MCF 10A (cell line): ENCODE results near the gene STMN1. TPM values are rescaled to one million over a fixed set of nuclear protein-coding genes. Genes with fewer than 3 reads are reported as not detected.

Experiments
- BruUV-seq: library from RNA; stranded (reverse); fragments of 400-500 nt; replicated peaks from 2 replicates; lab custom pipeline; 2021; lab: Mats Ljungman, UMichigan
- CTCF ChIA-PET: fragments of 300-600 bp; sonication (Branson Sonifier 250); formaldehyde crosslinking; extraction: SDS; loops from one replicate; lab custom pipeline; 2021; ENCODE audit warnings: antibody characterized with exemption, inconsistent platforms; lab: Yijun Ruan, JAX
- POLR2A ChIA-PET: fragments of 300-600, 350-650 bp; sonication (Branson Sonifier 250); formaldehyde crosslinking; extraction: SDS; loops from one replicate; lab custom pipeline; 2020; ENCODE audit warnings: antibody characterized with exemption, inconsistent platforms; lab: Yijun Ruan, JAX
- DNase-seq: peaks from one replicate; pipeline ENCODE4 v3.0.0-alpha.2; 2018; ENCODE audit not compliant: unreplicated experiment
- H3K27ac Mint-ChIP-seq: one replicate; pipeline ENCODE4 v1.8.0; 2022; ENCODE audit warnings: mild to moderate bottlenecking, low read depth, mixed read lengths; ENCODE audit not compliant: unreplicated experiment
- H3K27me3 Mint-ChIP-seq: one replicate; pipeline ENCODE4 v1.8.0; 2022; ENCODE audit warnings: mixed read lengths; ENCODE audit not compliant: insufficient read depth, unreplicated experiment
- H3K36me3 Mint-ChIP-seq: one replicate; pipeline ENCODE4 v1.8.0; 2022; ENCODE audit warnings: mild to moderate bottlenecking, moderate library complexity, mixed read lengths; ENCODE audit not compliant: insufficient read depth, unreplicated experiment
- H3K4me1 Mint-ChIP-seq: one replicate; pipeline ENCODE4 v1.8.0; 2022; ENCODE audit warnings: mixed read lengths; ENCODE audit not compliant: insufficient read depth, unreplicated experiment
- H3K4me3 Mint-ChIP-seq: one replicate; pipeline ENCODE4 v1.8.0; 2022; ENCODE audit warnings: mild to moderate bottlenecking, moderate library complexity, mixed read lengths; ENCODE audit not compliant: unreplicated experiment
- H3K9me3 Mint-ChIP-seq: one replicate; pipeline ENCODE4 v1.8.0; 2022; ENCODE audit warnings: mixed read lengths; ENCODE audit not compliant: unreplicated experiment
- intact Hi-C: fragments of 100-400 bp; cut with micrococcal nuclease; formaldehyde crosslinking; loops from 2 replicates; pipeline ENCODE4 v1.14.1; 2022
- total RNA-seq: library from RNA; stranded (reverse); gene quantifications from 2 replicates; pipeline ENCODE4 v1.2.3, GENCODE V29; 2022
- TF ChIP-seq, protein P1 (sequence below): fragments of 200-600 bp; IDR thresholded peaks from one replicate; pipeline ENCODE4 v1.8.0; 2022; ENCODE audit warnings: antibody characterized with exemption, mild to moderate bottlenecking; ENCODE audit not compliant: unreplicated experiment

The STMN1 gene
- total RNA-seq, 1 experiment from 2014 or later = 137 TPM

DNA sequence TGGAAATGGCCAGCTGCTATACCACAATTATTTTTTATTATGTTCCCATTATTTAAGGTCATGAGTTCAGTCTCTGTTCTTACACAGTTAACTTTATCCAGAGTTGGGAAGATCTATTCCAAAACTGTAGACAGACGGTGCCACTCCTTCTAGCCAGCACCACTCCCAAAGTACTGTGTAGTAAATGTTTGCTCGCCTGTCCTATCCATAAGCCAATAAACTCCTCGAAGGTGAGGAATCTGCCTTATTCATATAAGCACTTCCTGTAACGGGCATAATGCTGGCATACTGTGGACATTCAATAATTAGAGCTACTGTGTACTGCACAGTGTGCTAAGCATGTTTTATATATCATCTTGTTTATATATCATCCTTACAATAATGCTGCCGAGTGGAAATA lies 26.1 kb upstream of the STMN1 start:
- no peaks in the 10 kb centered on the region for H3K36me3 Mint-ChIP-seq
- H3K9me3 Mint-ChIP-seq = no peaks in the 10 kb centered on the region
- TF ChIP-seq, protein P1, sequence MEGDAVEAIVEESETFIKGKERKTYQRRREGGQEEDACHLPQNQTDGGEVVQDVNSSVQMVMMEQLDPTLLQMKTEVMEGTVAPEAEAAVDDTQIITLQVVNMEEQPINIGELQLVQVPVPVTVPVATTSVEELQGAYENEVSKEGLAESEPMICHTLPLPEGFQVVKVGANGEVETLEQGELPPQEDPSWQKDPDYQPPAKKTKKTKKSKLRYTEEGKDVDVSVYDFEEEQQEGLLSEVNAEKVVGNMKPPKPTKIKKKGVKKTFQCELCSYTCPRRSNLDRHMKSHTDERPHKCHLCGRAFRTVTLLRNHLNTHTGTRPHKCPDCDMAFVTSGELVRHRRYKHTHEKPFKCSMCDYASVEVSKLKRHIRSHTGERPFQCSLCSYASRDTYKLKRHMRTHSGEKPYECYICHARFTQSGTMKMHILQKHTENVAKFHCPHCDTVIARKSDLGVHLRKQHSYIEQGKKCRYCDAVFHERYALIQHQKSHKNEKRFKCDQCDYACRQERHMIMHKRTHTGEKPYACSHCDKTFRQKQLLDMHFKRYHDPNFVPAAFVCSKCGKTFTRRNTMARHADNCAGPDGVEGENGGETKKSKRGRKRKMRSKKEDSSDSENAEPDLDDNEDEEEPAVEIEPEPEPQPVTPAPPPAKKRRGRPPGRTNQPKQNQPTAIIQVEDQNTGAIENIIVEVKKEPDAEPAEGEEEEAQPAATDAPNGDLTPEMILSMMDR = no peak
- intact Hi-C loops = no loop called here
- BruUV-seq = no TSS peak
- no peak overlapping the region for H3K4me3 Mint-ChIP-seq
- no peaks in the 10 kb centered on the region for H3K4me1 Mint-ChIP-seq
- ChIA-PET CTCF (no interaction called here), POLR2A (no interaction called here)
- no peak for DNase-seq
- no peak overlapping the region for H3K27ac Mint-ChIP-seq
- peaks cover 5% of the 10 kb centered on the region for H3K27me3 Mint-ChIP-seq

DNA sequence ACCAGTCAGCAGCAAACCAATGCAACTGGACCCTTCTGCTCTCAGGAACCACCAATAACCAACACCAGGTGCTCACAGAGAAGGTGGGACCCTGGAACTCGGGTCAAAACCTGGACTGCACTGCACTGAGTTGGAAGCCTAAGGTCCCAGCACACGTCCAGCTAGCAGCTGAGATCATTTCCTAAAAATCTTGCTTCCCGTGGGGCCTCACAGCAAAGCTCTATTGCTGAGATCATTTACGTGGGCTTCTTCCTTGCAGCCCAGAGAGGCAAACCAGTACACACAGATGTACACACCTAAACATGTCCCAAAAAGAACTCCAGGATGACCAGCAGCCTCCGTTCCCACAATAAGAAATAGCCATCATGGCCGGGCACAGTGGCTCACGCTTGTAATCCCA lies 22.8 kb upstream of the STMN1 start:
- Mint-ChIP-seq H3K4me3 (no peak overlapping the region), H3K36me3 (no peaks in the 10 kb centered on the region), H3K9me3 (no peaks in the 10 kb centered on the region), H3K27ac (no peak overlapping the region), H3K27me3 (peaks cover 37% of the 10 kb centered on the region), H3K4me1 (no peaks in the 10 kb centered on the region)
- no TSS peak for BruUV-seq
- ChIA-PET CTCF (interaction anchor here (0.5 to 0.6 kb wide), 2 partner anchors 132 to 462 kb away, joined by 3 read pairs; no protein-coding TSS in a partner anchor), POLR2A (no interaction called here)
- no peak for DNase-seq
- TF ChIP-seq, protein P1 = no peak
- intact Hi-C loops = no loop called here

DNA sequence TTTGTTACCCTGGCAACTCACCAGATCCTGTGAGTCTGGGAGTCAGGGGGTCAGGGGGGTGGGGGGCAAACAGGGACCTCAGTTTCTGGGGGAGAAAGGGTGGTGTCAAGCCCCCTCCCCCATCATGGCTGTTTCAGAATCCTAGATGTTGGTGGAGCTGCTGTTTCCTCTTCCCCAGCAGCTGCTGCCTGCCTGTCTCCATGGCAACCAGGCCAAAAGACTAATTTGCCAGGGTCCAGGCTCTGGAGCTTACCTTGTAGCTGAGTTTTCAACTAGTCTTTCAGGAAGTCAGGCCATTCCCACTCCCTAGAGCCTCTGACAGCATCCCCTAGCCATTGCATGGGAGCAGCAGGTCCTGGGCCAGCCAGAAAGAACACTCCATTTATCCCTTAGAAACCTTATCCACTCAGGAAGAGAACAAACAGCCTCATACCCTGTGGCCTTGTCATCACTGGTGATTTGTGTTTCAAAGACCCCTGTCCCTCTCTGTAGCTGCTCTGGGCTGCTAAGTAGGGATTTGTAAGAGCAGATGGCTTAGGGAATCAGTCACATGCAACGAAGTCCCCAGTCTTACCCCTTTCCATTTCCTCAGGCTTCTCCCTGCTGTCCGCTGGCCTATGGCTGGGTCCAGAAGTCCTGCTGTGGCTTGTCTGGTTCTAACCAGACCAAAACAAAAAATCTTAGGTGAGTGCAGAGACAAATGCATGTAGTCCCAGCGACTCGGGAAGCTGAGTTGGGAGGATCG lies 21.5 kb upstream of the STMN1 start:
- Mint-ChIP-seq H3K9me3 (no peaks in the 10 kb centered on the region), H3K36me3 (no peaks in the 10 kb centered on the region), H3K4me1 (no peaks in the 10 kb centered on the region), H3K4me3 (no peak overlapping the region), H3K27ac (no peak overlapping the region), H3K27me3 (peaks cover 45% of the 10 kb centered on the region)
- ChIA-PET POLR2A (no interaction called here), CTCF (interaction anchor here (0.6 kb wide), 1 partner anchor 1398 kb away, joined by 4 read pairs; no protein-coding TSS in a partner anchor)
- no TSS peak for BruUV-seq
- TF ChIP-seq, protein P1 = no peak
- DNase-seq = no peak
- intact Hi-C loops = no loop called here

DNA sequence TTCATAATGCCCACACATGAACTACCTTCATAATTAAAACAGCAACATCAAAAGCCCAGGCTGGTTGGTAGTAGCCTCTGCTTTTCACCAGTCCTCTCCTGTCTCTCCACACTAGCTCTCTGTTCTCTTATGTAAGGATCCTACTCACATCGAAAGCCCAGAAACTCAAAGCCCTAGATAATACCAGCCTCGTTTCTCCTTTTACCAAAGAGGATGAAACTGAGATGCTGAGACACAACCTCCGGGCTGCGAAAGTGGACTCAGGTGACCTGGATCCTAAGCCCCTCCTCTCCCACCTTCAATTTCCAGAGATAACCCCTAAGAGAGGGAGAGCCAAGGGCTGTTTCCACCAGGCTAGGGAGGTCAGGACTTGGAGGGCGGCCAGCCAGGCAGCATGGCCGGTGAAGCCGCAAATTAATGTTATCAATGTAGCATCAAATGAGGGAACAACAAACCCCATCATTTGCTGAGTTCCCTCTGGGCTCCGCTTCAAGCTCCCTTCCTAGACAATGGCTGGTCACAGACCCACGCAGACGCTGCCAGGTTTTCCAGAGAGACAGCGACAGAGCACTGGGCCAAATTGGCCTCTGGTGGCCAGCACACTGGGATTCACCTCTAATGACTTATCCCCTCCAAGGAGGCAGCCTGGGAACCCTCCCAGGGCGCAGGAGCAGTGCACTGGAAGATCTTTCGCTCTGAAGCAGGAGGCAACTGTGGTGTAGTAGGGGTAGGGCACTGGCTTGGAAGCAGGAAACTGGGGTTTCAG lies 20.7 kb upstream of the STMN1 start:
- TF ChIP-seq, protein P1 = no peak
- Mint-ChIP-seq H3K27me3 (peaks cover 45% of the 10 kb centered on the region), H3K27ac (no peak overlapping the region), H3K4me1 (no peaks in the 10 kb centered on the region), H3K9me3 (no peaks in the 10 kb centered on the region), H3K36me3 (no peaks in the 10 kb centered on the region), H3K4me3 (no peak overlapping the region)
- BruUV-seq = no TSS peak
- intact Hi-C loops = loop anchor here (1.0 kb wide), 1 partner anchor 18 kb away; no protein-coding TSS in a partner anchor
- CTCF ChIA-PET = interaction anchor here (1.0 kb wide), 1 partner anchor 13 kb away, joined by 3 read pairs; no protein-coding TSS in a partner anchor
- no peak for DNase-seq
- POLR2A ChIA-PET = no interaction called here
